ENCODE data around the gene KLC3. TPM values are rescaled to one million over a fixed set of nuclear protein-coding genes. Genes with fewer than 3 reads are reported as not detected.

The KLC3 gene
- polyA plus RNA-seq, 1 of the 3 experiments (the other 2 are of a cell fraction): 1.2 TPM

DNA sequence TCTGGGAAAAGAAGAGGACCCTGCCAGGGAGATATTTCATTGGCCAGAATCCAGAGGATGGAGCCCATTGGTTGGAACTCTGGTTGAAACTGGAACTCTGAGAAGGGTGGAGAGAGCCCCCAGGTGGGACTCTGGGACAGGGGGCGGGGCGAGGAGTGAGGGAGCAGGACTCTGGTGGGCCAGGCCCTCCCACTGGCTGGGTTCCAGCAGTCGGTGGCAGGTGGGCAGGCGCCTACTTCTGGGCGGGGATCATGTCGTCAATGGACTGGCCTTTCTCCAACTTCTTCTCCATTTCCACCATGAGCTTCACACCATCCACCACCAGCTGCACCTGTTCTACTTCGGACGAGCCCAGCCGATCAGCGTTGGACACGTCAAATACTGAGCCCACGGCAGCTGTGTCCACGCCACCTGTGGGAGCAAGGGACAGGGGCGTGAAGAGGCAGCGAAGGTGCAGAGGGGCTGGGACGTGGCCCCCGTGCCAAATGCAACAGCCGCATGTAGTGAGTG is 34.0 kb upstream of the KLC3 start:
- CTCF ChIA-PET: interaction anchor here (1.0 to 1.4 kb wide), 2 partner anchors 32 to 33 kb away, joined by 3 to 4 read pairs; no protein-coding TSS in a partner anchor
- H3K27me3 ChIP-seq (ENCODE audit: insufficient read depth): no peaks in the 10 kb centered on the region
- 46% methylated on average over 13 of the region's 18 CpGs for WGBS (ENCODE audit: low lambda C conversion rate)
- no peak for DNase-seq
- H3K27ac ChIP-seq (ENCODE audit: low read depth in 2 of 2, low read length in 1 of 2): no peak overlapping the region
- H3K4me3 ChIP-seq (ENCODE audit: low read depth in 2 of 2, low read length in 1 of 2): no peak overlapping the region
- H4K20me1 ChIP-seq (ENCODE audit: insufficient read depth): no peaks in the 10 kb centered on the region
- H3K4me1 ChIP-seq (ENCODE audit: control insufficient read depth in 1 of 2, insufficient read depth in 2 of 2, low read depth in 1 of 2, low read length in 1 of 2): peaks cover 0 to 7% of the 10 kb centered on the region in 2 experiments; a peak in 1 of 4 replicates
- POLR2A ChIA-PET: interaction anchor here (1.4 kb wide), 1 partner anchor 20 kb away, joined by 3 read pairs; no protein-coding TSS in a partner anchor
- peaks cover 7% of the 10 kb centered on the region for H3F3A ChIP-seq (replicated peaks; ENCODE audit: insufficient read depth)
- H3K79me2 ChIP-seq (ENCODE audit: insufficient read depth): no peaks in the 10 kb centered on the region
- TF ChIP-seq, protein P1, sequence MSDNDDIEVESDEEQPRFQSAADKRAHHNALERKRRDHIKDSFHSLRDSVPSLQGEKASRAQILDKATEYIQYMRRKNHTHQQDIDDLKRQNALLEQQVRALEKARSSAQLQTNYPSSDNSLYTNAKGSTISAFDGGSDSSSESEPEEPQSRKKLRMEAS (IDR thresholded peaks at IDR 0.05; ENCODE audit: low read depth): no peak
- no peak for TF ChIP-seq RXRA (IDR thresholded peaks at IDR 0.05; ENCODE audit: borderline replicate concordance, low read depth)
- TF ChIP-seq, protein P2, sequence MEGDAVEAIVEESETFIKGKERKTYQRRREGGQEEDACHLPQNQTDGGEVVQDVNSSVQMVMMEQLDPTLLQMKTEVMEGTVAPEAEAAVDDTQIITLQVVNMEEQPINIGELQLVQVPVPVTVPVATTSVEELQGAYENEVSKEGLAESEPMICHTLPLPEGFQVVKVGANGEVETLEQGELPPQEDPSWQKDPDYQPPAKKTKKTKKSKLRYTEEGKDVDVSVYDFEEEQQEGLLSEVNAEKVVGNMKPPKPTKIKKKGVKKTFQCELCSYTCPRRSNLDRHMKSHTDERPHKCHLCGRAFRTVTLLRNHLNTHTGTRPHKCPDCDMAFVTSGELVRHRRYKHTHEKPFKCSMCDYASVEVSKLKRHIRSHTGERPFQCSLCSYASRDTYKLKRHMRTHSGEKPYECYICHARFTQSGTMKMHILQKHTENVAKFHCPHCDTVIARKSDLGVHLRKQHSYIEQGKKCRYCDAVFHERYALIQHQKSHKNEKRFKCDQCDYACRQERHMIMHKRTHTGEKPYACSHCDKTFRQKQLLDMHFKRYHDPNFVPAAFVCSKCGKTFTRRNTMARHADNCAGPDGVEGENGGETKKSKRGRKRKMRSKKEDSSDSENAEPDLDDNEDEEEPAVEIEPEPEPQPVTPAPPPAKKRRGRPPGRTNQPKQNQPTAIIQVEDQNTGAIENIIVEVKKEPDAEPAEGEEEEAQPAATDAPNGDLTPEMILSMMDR (IDR thresholded peaks at IDR 0.05): no peak
- TF ChIP-seq, protein P3, sequence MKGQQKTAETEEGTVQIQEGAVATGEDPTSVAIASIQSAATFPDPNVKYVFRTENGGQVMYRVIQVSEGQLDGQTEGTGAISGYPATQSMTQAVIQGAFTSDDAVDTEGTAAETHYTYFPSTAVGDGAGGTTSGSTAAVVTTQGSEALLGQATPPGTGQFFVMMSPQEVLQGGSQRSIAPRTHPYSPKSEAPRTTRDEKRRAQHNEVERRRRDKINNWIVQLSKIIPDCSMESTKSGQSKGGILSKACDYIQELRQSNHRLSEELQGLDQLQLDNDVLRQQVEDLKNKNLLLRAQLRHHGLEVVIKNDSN (IDR thresholded peaks at IDR 0.05; ENCODE audit: borderline replicate concordance, low read depth): no peak
- no peak for TF ChIP-seq NRF1 (IDR thresholded peaks at IDR 0.05; ENCODE audit: low read depth, low read length)
- no peak for TF ChIP-seq TCF12 (IDR thresholded peaks at IDR 0.05)
- no peak for TF ChIP-seq GABPA (IDR thresholded peaks at IDR 0.05; ENCODE audit: low read depth)
- TF ChIP-seq MXI1 (IDR thresholded peaks at IDR 0.05; ENCODE audit: low read depth, low read length): no peak
- no peak for TF ChIP-seq JUND (IDR thresholded peaks at IDR 0.05)
- TF ChIP-seq, protein P4, sequence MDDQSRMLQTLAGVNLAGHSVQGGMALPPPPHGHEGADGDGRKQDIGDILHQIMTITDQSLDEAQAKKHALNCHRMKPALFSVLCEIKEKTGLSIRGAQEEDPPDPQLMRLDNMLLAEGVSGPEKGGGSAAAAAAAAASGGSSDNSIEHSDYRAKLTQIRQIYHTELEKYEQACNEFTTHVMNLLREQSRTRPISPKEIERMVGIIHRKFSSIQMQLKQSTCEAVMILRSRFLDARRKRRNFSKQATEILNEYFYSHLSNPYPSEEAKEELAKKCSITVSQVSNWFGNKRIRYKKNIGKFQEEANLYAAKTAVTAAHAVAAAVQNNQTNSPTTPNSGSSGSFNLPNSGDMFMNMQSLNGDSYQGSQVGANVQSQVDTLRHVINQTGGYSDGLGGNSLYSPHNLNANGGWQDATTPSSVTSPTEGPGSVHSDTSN (IDR thresholded peaks at IDR 0.05): no peak
- no peak overlapping the region for H2AFZ ChIP-seq (ENCODE audit: low read depth)
- H3K9me3 ChIP-seq: no peaks in the 10 kb centered on the region
- H3K4me2 ChIP-seq: no peak overlapping the region
- no peaks in the 10 kb centered on the region for H3K9me2 ChIP-seq
- H3K9ac ChIP-seq: no peak overlapping the region
- H3K36me3 ChIP-seq (replicated peaks in 1 of 2; ENCODE audit: control insufficient read depth in 1 of 2, insufficient read depth in 2 of 2, low read length in 1 of 2): no peaks in the 10 kb centered on the region

DNA sequence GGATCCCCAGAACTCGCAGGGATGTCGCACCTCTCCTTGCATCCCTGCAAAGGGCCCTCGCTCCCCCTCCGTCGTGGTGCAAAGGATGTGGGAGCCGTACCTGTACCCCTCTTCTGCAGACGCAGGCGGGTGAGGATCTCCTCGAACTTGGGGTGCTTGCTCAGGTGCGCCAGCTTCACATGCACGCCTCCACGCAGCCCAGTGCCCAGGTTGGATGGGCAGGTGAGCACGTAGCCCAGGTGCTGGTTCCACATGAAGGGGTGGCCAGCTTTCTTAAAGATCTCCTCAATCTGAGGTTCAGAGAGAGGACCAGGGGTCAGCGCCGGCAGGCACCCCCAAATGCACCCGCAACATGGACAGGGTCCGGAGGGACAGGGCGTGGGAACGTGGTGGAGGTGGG is 33.2 kb upstream of the KLC3 start:
- Histone ChIP-seq H3K36me3 (replicated peaks in 1 of 2; ENCODE audit: control insufficient read depth in 1 of 2, insufficient read depth in 2 of 2, low read length in 1 of 2) (no peaks in the 10 kb centered on the region), H3K9me3 (no peaks in the 10 kb centered on the region), H3K27me3 (ENCODE audit: insufficient read depth) (no peaks in the 10 kb centered on the region), H3K27ac (ENCODE audit: low read depth in 2 of 2, low read length in 1 of 2) (no peak overlapping the region), H3F3A (replicated peaks; ENCODE audit: insufficient read depth) (peaks cover 7% of the 10 kb centered on the region), H3K4me3 (ENCODE audit: low read depth in 2 of 2, low read length in 1 of 2) (no peak overlapping the region), H3K9ac (no peak overlapping the region), H3K4me2 (no peak overlapping the region), H2AFZ (ENCODE audit: low read depth) (no peak overlapping the region), H3K9me2 (no peaks in the 10 kb centered on the region), H3K4me1 (ENCODE audit: control insufficient read depth in 1 of 2, insufficient read depth in 2 of 2, low read depth in 1 of 2, low read length in 1 of 2) (peaks cover 0 to 7% of the 10 kb centered on the region in 2 experiments; a peak in 1 of 4 replicates), H3K79me2 (ENCODE audit: insufficient read depth) (no peaks in the 10 kb centered on the region), H4K20me1 (ENCODE audit: insufficient read depth) (no peaks in the 10 kb centered on the region)
- POLR2A ChIA-PET: no interaction called here
- CTCF ChIA-PET: interaction anchor here (1.0 to 1.4 kb wide), 2 partner anchors 31 to 32 kb away, joined by 3 to 4 read pairs; no protein-coding TSS in a partner anchor
- WGBS (ENCODE audit: low lambda C conversion rate): 83% methylated on average over 19 of the region's 19 CpGs
- DNase-seq: no peak
- TF ChIP-seq TAF1 (IDR thresholded peaks at IDR 0.05; ENCODE audit: borderline replicate concordance, low read depth, low read length): no peak
- no peak for TF ChIP-seq SIN3A (IDR thresholded peaks at IDR 0.05; ENCODE audit: borderline replicate concordance, low read depth, low read length)
- TF ChIP-seq POLR2AphosphoS5 (IDR thresholded peaks at IDR 0.05; ENCODE audit: low read depth, low read length): no peak
- no peak for TF ChIP-seq SMC3 (IDR thresholded peaks at IDR 0.05; ENCODE audit: low read depth, low read length)
- no peak for TF ChIP-seq NRF1 (IDR thresholded peaks at IDR 0.05; ENCODE audit: low read depth, low read length)
- TF ChIP-seq, protein P2 (IDR thresholded peaks at IDR 0.05): no peak
- TF ChIP-seq CHD2 (IDR thresholded peaks at IDR 0.05; ENCODE audit: low read length, partially characterized antibody): no peak
- no peak for TF ChIP-seq TCF12 (IDR thresholded peaks at IDR 0.05)
- no peak for TF ChIP-seq YY1 (IDR thresholded peaks at IDR 0.05; ENCODE audit: low read depth)
- TF ChIP-seq, protein P1 (IDR thresholded peaks at IDR 0.05; ENCODE audit: low read depth): no peak
- TF ChIP-seq RFX5 (IDR thresholded peaks at IDR 0.05; ENCODE audit: low read length): no peak
- TF ChIP-seq, protein P5, sequence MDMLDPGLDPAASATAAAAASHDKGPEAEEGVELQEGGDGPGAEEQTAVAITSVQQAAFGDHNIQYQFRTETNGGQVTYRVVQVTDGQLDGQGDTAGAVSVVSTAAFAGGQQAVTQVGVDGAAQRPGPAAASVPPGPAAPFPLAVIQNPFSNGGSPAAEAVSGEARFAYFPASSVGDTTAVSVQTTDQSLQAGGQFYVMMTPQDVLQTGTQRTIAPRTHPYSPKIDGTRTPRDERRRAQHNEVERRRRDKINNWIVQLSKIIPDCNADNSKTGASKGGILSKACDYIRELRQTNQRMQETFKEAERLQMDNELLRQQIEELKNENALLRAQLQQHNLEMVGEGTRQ (IDR thresholded peaks at IDR 0.05; ENCODE audit: borderline replicate concordance, low read depth, low read length): no peak
- TF ChIP-seq TEAD4 (IDR thresholded peaks at IDR 0.05; ENCODE audit: borderline replicate concordance, insufficient read depth): no peak

All from SK-N-SH (cell line).